Brain pericyte (primary cell): ENCODE measurements around the gene CHST11.

ENCODE experiments used
- DNase-seq: peaks from one replicate; pipeline ENCODE4 v3.0.0-alpha.2; 2012; ENCODE audit warnings: low read depth, low spot score

Gene CHST11

DNA sequence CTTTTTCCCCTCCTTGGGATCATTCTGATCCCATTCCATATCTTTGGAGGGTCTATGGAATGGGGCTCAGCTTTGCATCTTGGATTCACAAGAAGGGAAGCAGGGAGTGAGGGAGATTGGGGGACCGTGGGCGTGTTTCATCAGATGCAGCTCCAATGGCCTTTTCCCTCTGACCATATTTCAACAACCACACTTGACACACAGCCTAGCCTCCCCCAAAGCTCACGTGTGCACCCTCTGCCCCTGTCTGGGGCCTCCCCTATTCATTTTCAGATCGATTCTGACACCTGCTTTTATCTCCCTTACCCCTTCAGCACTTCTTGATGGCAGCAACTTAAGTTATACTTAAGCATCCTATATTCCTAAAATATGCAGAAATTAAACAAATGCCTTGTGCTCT, 126.6 kb downstream of the CHST11 start:
- no peak for DNase-seq

DNA sequence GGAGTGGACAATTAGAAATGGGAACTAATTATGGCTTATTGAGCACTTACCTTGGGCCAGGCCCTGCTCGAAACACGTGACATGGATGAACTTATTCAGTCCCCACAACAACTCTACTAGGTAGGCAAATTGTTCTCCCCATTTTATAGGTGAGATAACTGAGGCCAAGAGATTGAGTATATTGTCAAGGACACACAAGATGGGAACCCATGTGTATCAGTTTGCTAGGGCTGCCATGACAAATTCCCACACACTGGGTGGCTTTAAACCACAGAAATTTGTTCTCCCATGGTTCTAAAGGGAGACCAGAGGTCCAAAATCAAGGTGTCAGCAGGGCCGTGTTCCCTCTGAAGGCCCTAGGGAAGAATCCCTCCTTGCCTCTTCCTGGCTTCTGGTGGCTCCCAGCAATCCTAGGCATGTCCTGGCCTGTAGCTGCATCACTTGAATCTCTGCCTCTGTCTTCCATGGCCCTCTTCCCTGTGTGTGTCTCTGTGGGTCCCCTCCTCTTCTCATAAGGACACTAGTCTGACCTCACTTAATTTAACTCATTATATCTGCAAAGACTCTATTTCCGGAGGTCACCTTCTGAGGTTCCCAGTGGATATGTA, 128.8 kb downstream of the CHST11 start:
- DNase-seq = no peak

DNA sequence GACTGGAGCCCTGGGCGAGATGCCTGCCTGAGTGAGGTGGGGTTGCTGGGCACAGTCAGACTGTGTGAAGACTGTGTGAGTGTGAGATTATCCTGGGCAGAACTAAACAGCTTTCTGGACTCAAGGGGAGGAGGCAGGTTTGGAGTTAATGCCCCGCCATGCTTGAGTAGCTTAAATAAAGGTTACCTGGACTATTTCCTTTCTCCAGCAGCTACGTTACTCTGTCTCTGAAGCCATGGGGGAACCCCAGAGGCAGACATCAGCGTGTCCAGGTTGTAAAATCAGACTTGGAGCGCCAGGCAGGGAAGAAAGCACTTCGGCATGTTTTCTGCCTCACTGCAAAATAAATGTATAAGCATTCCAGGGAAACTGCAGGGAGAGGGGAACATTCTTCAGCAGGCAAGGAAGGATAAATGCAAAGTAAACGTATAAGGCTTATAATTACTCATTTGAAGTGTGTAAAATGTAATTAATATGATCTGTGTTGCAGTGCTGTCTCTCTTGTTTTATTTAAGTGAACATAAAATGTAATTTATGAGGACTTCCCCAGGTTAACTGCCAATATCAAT, 129.7 kb downstream of the CHST11 start:
- DNase-seq = no peak

DNA sequence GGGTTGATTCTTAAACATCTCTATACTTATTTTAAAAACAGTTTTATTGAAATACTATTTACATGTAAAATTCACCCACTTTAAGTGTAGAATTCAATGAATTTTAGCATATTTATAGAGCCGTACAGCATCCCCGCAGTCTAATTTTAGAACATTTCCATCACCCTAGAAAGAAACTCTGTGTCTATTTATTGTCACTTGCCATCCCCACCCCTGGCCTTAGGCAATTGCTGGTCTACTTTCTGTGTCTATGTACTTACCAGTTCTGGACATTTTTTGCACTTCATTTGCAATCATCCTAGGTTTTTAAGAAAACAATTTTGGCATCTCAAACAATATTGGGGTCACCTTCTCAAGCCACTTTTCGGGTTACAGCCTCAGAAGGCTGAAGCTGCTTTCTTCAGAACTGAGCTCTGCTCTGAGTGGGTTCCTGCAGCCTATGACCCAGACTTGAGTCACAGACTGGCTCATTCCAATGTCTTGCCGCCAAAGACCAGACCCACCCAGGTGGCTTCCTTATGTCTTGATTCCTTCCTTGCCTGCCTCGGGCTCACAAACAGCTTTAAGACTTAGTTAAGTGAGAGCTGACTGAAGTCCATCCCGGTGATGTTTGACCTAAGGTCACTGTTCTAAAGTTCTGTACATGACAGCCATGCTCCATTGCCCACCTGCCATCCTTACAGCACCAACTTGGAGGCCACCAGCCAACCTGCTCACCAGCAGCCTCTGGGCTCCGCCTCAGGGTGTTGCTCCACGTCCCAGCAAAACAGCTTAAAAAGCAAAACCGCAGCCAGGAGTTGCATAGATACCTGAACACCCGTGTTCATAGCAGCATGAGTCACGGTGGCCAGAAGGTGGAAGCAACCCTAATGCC, 131.5 kb downstream of the CHST11 start:
- DNase-seq = no peak

DNA sequence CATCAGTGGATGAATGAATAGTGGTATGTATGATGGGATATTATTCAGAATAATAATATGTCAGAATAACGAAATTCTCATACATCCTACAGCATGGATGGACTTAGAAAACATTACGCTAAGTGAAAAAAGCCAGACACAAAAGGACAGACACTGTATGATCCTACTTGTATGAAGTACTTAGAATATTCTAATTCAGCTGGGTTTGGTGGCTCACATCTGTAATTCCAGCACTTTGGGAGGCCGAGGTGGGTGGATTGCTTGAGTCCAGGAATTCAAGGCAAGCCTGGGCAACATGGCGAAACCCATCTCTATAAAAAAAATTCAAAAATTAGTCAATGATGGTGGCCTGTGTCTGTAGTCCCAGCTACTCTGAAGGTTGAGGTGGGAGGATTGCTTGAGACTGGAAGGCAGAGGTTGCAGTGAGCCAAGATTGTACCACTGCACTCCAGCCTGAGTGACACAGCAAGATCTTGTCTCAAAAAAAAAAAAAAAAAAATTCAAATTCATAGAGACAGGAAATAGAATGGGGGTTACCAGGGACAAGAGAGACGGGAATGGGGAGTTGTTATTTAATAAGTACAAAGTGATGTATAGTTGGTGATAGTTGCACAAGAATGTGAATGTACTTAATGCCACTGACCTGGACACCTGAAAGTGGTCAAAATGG, 132.3 kb downstream of the CHST11 start:
- no peak for DNase-seq

DNA sequence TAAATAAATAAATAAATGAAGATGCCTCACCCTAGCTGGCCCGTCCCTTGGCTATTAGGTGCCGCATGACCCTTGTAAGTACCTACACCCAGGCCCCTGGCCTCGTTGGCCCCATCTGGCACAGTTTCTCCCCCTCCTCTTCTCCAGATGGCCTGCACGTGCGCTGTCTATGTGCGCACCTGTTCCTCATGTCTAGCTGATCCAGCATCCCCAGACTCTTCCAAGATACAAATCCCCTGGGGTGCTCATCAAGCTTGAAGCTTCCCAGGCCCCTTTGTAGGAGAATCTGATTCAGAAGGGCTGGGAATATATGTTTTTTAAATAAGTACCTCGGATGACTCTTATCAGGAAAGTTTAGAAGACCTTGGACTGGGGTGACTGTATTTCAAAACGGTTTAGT, 133.3 kb downstream of the CHST11 start:
- DNase-seq = no peak

DNA sequence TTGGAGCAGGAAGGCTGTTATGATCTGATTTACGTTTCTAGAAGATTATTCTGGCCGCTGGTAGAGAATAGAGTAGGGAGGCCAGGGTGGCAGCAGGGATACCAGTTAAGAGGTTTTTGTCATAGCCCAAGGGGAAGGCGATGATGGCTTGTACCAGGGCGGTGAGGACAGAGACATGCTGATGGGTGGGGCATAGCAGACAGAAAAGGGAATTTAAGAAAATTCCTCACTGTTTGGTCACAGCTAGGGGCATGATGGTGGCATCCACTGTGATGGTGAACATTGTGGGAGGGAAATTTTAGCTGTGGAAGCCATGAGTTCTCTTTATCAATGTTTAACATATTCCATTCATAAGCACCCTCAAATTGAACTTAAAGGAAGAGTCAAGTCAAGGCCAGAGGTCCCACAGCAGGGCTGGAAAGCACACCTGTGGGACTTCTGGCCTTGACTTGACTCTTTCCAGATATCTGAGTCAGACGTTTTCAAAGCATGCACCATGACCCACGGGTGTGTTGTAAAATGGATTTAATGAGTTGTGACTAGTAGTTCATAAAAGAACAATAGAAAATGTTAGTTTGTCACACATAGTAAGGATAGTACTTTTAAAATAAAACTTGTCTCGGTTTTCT, 134.6 kb downstream of the CHST11 start:
- DNase-seq = no peak

DNA sequence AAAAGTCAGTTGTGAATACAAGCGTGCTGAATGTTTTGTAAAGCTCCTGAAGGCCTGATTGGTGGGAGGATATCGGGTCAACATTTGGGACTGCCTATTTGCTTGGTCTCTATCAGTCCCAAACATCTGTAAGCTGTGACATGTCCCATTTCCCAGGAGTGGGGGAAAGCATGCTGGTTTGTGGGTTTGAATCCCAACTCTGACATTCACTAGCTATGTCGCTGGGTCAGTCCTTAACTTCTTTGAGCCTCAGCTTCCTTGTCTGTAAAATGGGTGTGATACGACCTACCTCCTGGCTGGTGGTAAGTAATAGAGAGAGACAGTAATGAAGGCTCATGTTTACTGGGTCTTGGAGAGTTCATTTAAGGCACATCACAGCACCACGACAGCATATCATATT, 136.7 kb downstream of the CHST11 start:
- DNase-seq = no peak

DNA sequence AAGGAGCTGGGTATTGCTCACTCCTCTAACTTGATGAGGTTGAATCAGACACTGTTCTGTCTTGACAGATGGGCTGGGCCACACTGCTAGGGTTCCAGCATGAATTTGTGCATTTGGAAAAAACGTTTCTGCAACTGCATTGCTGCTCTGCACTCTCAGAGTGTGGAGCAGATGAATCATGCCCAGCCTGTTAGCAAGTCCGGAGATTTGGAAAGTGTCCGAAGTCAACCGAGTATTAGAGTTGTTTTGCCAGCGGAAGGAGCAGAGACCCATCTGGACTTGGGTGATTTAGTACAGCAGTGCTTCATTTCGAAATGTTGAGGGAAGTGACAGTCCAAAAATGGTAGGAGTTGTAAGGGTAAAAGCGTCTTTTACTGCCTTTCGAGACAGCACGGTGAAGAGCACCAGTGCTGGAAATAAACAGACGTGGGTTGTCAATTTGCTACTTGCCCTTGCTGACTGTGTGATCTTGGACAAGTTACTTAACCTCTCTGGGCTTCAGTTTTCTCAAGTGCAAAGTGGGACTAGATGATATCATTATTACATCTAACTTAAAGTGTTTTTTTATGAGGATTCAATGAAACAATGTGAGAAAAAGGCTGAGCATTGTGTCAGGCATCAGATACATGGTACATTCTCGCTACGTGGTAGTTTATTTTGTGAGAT, 139.5 kb downstream of the CHST11 start:
- DNase-seq = no peak

DNA sequence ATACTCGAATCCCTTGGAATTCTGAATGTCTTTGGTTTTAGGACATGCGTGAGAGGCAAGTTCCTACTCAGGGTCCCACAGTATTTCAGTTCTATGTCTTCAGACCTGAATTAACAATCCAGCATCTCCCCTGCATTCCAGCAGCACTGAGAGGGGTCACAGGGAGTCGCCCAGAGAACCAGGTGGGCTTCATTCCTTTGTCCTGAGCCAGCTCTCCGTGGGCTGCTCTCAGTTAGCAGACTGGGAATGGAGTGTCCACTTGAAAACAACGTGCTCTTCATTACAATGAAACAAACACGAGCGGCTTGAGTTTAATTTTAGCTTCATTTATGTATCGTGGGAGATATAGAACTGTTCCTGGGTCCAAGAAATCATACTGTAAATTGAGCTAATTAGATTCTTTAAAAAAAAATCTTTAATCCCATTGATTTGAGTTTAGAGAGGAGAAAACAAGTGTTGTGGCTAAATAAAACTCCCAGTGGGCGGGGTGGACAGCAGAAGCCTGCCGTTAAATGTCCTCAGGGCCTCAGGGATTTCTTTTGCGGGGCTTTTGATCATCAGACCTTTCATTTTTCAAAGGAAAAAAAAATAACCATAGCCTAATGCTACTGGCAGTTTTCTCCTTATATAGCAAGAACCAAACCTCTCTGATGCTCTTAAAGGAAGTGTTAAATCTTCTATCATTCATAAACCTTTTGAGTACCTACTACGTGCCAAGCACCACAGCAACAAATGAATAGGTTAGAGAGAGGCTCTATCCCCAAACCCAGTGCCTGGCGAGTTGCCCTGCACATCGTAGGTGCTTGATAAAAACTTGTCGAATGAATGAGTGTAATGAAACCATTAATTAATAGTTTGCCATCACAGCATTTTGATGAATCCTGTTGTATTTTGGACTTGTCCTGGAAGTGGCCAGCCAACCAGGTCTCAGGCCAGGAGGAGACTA, 140.4 kb downstream of the CHST11 start:
- no peak for DNase-seq

DNA sequence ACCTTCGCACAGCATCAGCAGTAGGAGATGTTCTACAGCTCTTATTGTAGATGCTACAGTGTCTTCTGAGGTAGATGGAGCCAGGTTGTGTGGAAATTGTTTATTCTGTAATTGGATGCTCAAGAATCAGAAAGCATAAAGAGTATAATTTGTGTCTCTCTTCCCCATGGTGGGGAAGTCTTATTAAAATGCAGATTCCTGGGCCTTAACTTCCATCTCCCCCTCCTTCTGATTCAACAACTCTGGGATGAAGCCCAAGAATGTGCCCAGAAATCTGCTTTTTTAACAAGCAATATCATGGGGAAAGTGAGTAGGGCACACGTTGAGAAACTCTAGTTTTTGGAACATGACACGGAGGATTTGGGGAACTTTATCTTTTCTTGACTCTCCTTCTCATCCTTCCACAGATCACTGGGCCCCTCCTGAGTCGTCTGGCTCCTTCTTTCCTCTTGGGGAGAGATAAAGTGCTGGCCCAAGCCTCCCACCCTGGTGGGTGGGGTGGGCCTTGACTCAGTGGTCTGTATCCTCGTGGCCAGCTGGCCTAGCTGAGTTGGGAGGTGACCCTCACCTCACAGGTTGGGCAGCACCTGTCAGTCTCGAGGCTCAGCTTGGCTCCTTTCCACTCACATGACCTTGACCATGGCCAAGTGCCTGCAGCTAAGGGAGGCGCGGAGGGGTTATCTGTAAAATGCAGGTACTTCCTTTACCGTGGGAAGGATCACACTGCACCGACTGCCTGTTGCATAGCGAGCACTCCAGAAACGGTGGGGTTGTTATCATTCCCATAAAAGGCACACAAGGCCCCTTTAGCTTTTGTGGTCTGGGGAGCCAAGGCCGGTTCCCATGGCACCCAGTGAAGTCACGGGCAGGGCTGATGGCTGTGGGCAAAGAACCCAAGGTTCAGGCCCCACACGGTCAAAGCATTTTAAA, 141.9 kb downstream of the CHST11 start:
- no peak for DNase-seq

DNA sequence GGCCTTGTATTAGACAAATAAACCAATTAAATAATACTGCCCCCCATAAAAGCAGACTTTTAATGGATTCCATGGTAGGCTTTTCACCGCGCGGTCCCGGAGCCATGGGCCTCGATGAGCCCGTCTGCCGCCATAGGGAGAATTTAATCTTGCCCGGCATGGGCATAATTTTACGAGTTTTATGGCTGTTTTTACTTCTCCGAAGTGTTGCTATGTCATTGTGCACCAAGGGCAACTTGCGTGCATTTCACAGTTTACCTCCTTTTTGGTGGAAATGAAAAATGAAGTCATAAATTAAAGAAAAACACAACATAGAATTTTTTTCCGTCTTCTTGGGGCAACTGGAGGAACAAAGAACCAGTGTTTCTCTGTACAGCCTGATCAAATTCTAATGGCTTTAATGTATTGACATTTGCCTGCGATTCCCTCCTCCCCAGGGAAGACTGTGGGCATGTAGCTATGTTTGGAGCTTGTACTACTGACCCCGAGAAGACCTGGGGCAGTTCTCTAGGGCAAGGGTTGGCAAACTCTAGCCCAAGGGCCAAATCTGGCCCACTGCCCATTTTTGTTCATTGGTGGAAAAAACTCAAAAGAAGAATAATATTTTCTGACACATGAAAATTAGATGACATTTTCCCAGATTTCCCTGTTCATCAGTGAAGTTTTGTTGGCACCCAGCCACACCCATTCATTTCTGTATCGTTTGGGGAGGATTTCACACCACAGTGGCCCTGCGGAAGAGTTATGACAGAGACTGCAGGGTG, 142.7 kb downstream of the CHST11 start:
- DNase-seq = no peak

DNA sequence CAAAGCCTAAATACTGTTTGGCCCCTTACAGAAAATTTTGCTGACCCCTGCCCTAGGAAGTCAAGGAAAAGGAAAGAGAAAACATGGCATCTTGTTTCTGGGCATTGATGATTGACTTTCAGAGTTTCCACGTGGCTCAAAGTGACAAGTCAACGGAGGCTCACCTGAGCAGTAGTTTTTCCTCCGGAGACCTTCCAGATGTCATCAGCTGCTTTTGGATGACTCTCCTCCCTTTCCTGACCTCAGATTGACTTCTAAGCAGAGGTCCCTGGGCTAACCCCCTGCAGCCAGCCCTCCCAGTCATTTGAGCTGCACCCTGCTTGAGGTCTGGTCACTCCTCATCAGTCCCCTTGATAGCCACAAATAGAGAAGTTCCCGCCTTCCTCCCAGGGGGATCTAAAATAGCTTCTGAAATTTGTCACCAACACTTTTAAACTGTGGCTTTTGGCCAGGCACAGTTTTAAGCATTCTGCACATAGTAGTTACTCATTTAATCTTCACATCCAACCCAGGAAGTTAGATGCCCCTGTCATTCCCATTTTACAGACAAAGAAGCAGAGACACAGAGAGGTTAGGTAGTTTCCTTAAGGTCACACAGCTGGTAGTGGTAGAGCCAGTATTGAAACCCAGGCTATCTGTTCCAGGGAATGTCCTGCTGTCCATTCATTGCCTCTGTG, 143.4 kb downstream of the CHST11 start:
- no peak for DNase-seq

DNA sequence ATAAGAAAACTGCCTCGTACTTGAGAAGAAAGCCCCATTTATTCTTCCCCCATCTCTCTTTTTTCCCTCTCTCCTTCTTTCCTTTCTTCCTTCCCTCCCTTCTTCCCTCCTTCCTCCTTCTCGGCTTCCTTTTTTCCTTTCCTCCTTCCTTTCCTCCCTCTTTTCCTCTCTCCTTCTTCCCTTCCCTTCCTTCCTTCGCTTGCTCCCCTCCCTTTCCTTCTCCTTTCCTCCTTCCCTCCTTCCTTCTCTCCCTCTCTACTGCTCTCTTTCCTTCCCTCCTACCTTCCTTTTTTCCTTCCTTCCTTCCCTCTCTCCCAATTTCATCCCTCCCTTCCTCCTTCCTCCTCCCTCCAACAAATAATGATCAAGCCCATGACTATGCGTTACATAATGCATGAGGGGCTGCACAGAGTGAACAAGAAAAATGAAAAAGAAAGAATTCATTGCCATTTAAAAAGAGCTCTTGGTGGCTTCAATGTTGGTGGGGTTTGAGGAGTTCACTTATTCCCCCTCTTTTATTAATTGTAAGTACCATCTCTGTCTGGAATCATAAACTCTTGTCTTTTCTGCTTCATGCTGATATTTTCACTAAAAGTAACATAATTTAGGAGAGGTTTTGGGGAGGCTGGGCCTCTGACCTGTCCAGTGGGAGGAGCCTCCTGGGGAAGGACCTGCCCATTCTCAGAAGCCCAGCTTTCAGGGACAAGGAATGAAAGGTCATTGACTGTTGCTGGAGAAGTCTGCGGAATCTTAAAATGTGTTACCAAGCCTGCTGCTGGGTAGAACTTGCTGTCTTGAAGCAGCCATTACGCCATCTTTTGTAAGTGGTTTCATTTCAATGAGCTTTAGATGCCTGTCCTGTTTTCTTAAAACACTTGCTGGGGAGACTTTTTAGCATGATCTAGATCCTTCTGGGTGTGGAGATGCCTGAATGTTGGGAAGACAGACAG, 144.3 kb downstream of the CHST11 start:
- DNase-seq = no peak

DNA sequence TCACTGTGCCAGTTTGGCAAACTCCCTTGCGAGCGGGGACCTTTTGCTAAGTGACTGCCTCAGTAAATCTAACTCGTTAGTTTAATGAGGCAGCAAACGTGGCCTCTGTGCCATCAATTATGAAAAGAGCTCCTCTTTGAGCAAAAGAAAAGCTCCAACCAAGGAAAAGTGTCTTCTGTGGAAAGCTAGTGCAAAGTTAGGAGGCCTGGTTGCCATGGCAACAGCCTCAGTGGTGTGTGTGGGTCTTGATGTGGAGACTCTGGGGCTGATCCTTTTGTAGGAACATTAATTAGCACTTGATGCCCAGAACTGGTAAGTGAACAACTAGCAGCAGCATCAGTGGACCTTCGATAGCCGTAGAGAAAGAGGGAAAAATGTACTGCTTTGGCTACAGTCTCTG, 145.7 kb downstream of the CHST11 start:
- DNase-seq = no peak

DNA sequence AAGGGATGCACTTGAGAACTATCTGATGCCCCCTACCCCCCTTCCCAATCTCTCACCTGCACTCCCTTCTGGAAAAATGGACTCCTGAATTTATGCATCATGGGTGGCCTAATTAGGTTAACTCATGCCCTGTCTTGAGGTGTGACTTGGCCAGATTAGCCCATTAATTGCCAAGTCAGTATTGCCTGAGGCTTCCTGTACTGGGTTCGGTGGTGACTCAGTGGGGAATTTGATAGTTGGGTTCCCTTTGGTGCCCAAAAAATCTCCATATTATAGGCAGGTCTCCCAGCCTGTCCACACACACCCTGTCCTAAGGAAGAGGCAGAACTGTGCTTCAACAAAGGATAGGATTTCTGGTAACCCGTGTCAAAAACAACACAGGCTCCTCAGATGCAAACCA, 146.1 kb downstream of the CHST11 start:
- DNase-seq = no peak

DNA sequence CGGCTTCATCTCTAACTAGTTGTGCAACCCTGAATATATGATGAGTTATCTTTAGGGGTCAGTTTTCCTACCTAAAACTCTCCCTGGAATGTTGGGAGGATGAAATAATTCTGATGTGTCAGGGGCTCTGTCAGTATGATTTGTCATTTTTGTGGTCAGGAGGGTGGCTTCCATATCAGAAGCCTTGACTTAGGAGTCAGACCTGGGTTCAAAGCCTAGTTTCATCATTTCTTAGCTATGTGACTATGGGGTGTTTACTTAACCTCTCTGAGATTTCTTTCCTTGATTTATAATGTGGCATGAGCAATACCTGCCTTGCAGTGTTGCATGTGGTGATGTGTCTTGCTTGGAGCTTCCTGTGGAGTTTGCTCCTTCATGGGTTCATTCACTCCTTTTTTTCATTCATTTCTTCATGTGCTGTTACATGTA, 146.8 kb downstream of the CHST11 start:
- no peak for DNase-seq
